Measurements from ENCODE around the gene EPRS1. TPM values are rescaled to one million over a fixed set of nuclear protein-coding genes. Genes with fewer than 3 reads are reported as not detected.

Gene EPRS1
- polyA plus RNA-seq, 1 donor from 2014 or later: 51.6 TPM

GRCh38 chr1:220044678-220045355, 1.5 kb downstream of the EPRS1 start:
- Histone ChIP-seq H3F3A (ENCODE audit: insufficient read depth, low read length, poor library complexity, severe bottlenecking) (no peaks in the 10 kb centered on the region), H3K36me3 (ENCODE audit: insufficient read depth, low read length) (no peaks in the 10 kb centered on the region), H3K79me2 (replicated peaks; ENCODE audit: insufficient read depth, low read length) (peaks cover 23% of the 10 kb centered on the region), H3K4me2 (ENCODE audit: low read length) (peak overlapping the region; percentile 86), H3K4me3 (ENCODE audit: low read length) (peak overlapping the region; percentile 79), H3K9ac (ENCODE audit: low read length) (no peak overlapping the region), H3K9me3 (ENCODE audit: low read length) (no peaks in the 10 kb centered on the region), H4K20me1 (ENCODE audit: insufficient read depth) (no peaks in the 10 kb centered on the region), H3K27me3 (ENCODE audit: insufficient read depth, low read depth, low read length) (no peaks in the 10 kb centered on the region), H2AFZ (ENCODE audit: low read depth, low read length) (no peak overlapping the region), H3K27ac (ENCODE audit: low read length) (no peak overlapping the region), H3K9me2 (ENCODE audit: insufficient read depth, low read length) (no peaks in the 10 kb centered on the region)
- TF ChIP-seq SMC3 (conservative IDR thresholded peaks at IDR 0.05; ENCODE audit: poor library complexity) (no peak), EZH2 (IDR thresholded peaks at IDR 0.05; ENCODE audit: borderline replicate concordance, insufficient read depth, low read length, poor library complexity, severe bottlenecking) (no peak), CTCF (IDR thresholded peaks at IDR 0.05; ENCODE audit: poor library complexity, severe bottlenecking) (no peak), POLR2AphosphoS5 (IDR thresholded peaks at IDR 0.05) (no peak), MXI1 (conservative IDR thresholded peaks at IDR 0.05; ENCODE audit: poor library complexity, severe bottlenecking) (no peak), RAD21 (conservative IDR thresholded peaks at IDR 0.05) (no peak), EP300 (conservative IDR thresholded peaks at IDR 0.05; ENCODE audit: poor library complexity, severe bottlenecking) (no peak)
- TF ChIP-seq, protein P1, sequence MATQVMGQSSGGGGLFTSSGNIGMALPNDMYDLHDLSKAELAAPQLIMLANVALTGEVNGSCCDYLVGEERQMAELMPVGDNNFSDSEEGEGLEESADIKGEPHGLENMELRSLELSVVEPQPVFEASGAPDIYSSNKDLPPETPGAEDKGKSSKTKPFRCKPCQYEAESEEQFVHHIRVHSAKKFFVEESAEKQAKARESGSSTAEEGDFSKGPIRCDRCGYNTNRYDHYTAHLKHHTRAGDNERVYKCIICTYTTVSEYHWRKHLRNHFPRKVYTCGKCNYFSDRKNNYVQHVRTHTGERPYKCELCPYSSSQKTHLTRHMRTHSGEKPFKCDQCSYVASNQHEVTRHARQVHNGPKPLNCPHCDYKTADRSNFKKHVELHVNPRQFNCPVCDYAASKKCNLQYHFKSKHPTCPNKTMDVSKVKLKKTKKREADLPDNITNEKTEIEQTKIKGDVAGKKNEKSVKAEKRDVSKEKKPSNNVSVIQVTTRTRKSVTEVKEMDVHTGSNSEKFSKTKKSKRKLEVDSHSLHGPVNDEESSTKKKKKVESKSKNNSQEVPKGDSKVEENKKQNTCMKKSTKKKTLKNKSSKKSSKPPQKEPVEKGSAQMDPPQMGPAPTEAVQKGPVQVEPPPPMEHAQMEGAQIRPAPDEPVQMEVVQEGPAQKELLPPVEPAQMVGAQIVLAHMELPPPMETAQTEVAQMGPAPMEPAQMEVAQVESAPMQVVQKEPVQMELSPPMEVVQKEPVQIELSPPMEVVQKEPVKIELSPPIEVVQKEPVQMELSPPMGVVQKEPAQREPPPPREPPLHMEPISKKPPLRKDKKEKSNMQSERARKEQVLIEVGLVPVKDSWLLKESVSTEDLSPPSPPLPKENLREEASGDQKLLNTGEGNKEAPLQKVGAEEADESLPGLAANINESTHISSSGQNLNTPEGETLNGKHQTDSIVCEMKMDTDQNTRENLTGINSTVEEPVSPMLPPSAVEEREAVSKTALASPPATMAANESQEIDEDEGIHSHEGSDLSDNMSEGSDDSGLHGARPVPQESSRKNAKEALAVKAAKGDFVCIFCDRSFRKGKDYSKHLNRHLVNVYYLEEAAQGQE (IDR thresholded peaks at IDR 0.05; ENCODE audit: borderline replicate concordance): no peak

DNA sequence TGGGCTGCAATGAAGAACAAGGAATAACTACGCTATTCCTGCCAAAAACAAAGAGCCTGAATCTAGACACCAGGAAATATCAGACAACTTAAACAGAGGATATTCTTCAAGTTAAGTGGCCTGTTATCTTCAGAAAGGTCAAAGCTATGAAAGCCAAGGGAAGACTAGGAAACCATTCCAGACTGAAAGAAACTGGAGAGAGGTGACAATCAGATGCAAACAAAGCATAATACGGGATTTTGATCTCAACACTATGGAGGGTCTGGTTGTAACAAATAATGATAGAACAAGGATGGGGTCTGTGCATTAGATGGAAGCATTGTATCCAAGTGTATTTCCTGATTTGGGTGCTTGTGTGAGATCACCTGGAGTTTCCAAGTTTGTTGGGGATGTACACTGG, 2.7 kb downstream of the EPRS1 start:
- no peak overlapping the region for H3K27ac ChIP-seq (ENCODE audit: low read length)

More for the DNA sequence above, 2.7 kb downstream of the EPRS1 start:
- Histone ChIP-seq H3K4me3 (ENCODE audit: low read length) (peak overlapping the region; percentile 40), H3K9ac (ENCODE audit: low read length) (no peak overlapping the region), H3K36me3 (ENCODE audit: insufficient read depth, low read length) (no peaks in the 10 kb centered on the region), H3F3A (ENCODE audit: insufficient read depth, low read length, poor library complexity, severe bottlenecking) (no peaks in the 10 kb centered on the region), H2AFZ (ENCODE audit: low read depth, low read length) (no peak overlapping the region), H3K79me2 (replicated peaks; ENCODE audit: insufficient read depth, low read length) (peaks cover 23% of the 10 kb centered on the region), H3K27me3 (ENCODE audit: insufficient read depth, low read depth, low read length) (no peaks in the 10 kb centered on the region), H4K20me1 (ENCODE audit: insufficient read depth) (no peaks in the 10 kb centered on the region), H3K9me2 (ENCODE audit: insufficient read depth, low read length) (no peaks in the 10 kb centered on the region), H3K9me3 (ENCODE audit: low read length) (no peaks in the 10 kb centered on the region), H3K4me2 (ENCODE audit: low read length) (peak overlapping the region; percentile 35)
- TF ChIP-seq CTCF (IDR thresholded peaks at IDR 0.05; ENCODE audit: poor library complexity, severe bottlenecking): no peak
- TF ChIP-seq EP300 (conservative IDR thresholded peaks at IDR 0.05; ENCODE audit: poor library complexity, severe bottlenecking): no peak
- TF ChIP-seq SMC3 (conservative IDR thresholded peaks at IDR 0.05; ENCODE audit: poor library complexity): no peak
- no peak for TF ChIP-seq MXI1 (conservative IDR thresholded peaks at IDR 0.05; ENCODE audit: poor library complexity, severe bottlenecking)
- no peak for TF ChIP-seq POLR2AphosphoS5 (IDR thresholded peaks at IDR 0.05)
- TF ChIP-seq TAF1 (IDR thresholded peaks at IDR 0.05; ENCODE audit: low read depth): no peak
- TF ChIP-seq RAD21 (conservative IDR thresholded peaks at IDR 0.05): no peak
- no peak for TF ChIP-seq EZH2 (IDR thresholded peaks at IDR 0.05; ENCODE audit: borderline replicate concordance, insufficient read depth, low read length, poor library complexity, severe bottlenecking)
- TF ChIP-seq, protein P1 (IDR thresholded peaks at IDR 0.05; ENCODE audit: borderline replicate concordance): no peak

Data from neural cell (in vitro differentiated cells).